ENCODE data around the gene METTL26.
A peak's percentile ranks its signal among the peaks of the same experiment; 100 is the strongest.

METTL26 gene

DNA sequence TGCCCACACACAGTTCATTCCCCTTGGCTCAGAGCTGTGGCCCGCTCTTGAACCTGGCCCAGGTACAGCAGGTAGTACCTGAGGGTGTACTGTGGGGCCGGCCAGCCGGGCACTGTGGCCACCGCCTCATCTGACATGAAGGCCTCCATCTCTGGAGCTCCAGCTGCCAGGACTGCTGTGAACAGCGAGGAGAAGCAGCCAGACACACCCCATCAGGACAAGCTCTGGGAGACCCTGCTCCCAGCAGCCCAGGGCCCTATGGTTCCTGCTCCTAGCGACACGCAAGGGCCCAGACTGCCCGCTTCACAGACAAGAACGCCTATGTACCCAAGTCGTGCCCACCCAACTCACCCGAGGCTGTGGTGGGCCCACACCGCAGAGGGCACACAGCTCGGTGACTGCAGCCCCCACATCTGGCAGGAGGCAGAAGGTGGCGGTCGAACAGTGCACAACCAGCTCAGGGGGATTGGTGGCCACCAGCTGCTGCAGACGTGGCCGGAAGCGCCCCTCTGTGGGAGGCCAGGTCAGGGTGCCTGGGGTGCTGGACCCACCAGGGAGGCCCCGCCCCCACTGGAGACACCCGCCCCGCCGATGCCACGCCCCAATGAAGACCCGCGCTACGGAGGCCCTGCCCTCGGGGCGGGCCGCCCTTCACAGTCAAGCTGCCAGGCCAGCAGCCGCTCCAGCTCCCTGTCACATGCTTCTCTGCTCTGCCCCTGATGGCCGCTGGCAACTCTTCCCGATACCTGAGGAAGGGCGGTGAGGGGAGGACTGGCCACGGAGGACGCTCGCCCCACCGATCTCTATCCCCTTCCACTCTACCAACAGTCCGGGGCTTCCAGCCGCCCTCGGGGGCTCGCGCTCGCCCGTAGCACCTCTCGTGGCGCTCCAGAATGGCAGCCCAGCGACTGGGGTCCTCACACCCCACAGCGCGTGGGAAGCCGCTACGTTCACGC, 43.0 kb upstream of the METTL26 start:
- peak overlapping the region; percentile 77 for H3K4me3 ChIP-seq (ENCODE audit: low read length)
- H3K4me1 ChIP-seq (ENCODE audit: control insufficient read depth, insufficient read depth, low read length): peaks cover 19% of the 10 kb centered on the region
- H3K27me3 ChIP-seq (ENCODE audit: control insufficient read depth, insufficient read depth, low read length): no peaks in the 10 kb centered on the region
- H3K9ac ChIP-seq (ENCODE audit: low read length): no peak overlapping the region
- H3K36me3 ChIP-seq (ENCODE audit: control insufficient read depth, insufficient read depth, low read length): peaks cover 15% of the 10 kb centered on the region
- H3K27ac ChIP-seq (ENCODE audit: low read depth, low read length): peak overlapping the region; percentile 70

DNA sequence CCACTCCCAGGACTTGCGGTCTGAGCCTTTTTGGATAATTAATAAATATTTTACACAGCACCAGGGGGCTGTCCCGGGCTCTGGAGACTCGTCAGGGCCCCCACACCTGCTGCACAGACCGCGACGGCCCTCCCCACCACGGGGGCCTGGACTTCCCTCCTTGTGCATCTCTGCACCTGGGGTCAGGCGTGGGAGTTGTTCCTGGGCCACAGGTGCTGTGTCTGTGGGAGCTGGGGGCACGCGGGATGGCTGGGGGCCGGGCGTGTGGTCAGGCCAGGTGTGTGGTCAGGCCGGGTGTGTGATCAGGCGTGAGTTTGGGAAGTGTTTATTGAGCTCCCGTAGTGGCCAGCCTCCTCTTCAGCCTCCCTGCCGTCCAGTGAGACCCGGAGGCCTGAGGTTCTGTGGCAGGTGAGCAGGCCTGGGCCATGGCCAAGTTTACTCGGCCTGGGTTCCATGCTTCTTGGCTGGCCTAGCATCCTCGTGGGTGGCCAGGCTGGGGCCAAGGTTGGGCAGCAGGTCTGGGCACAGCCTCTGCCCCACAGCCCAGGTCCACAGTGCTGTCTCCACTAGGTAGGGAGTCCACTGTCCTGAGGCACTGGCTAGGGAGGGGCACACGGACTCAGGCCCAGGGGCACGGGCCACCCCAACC, 42.2 kb upstream of the METTL26 start:
- Histone ChIP-seq H3K36me3 (ENCODE audit: control insufficient read depth, insufficient read depth, low read length) (peaks cover 15% of the 10 kb centered on the region), H3K9ac (ENCODE audit: low read length) (no peak overlapping the region), H3K4me1 (ENCODE audit: control insufficient read depth, insufficient read depth, low read length) (peaks cover 16% of the 10 kb centered on the region), H3K27me3 (ENCODE audit: control insufficient read depth, insufficient read depth, low read length) (no peaks in the 10 kb centered on the region), H3K4me3 (ENCODE audit: low read length) (no peak overlapping the region), H3K27ac (ENCODE audit: low read depth, low read length) (no peak overlapping the region)

GRCh38 chr16:677316-678190, 41.4 kb upstream of the METTL26 start:
- no peaks in the 10 kb centered on the region for H3K27me3 ChIP-seq (ENCODE audit: control insufficient read depth, insufficient read depth, low read length)
- H3K4me3 ChIP-seq (ENCODE audit: low read length): no peak overlapping the region
- H3K9ac ChIP-seq (ENCODE audit: low read length): no peak overlapping the region
- peaks cover 14% of the 10 kb centered on the region for H3K4me1 ChIP-seq (ENCODE audit: control insufficient read depth, insufficient read depth, low read length)
- peaks cover 15% of the 10 kb centered on the region for H3K36me3 ChIP-seq (ENCODE audit: control insufficient read depth, insufficient read depth, low read length)
- H3K27ac ChIP-seq (ENCODE audit: low read depth, low read length): no peak overlapping the region

GRCh38 chr16:676913-677312, 40.8 kb upstream of the METTL26 start:
- Histone ChIP-seq H3K4me3 (ENCODE audit: low read length) (no peak overlapping the region), H3K4me1 (ENCODE audit: control insufficient read depth, insufficient read depth, low read length) (peaks cover 14% of the 10 kb centered on the region), H3K27ac (ENCODE audit: low read depth, low read length) (no peak overlapping the region)

DNA sequence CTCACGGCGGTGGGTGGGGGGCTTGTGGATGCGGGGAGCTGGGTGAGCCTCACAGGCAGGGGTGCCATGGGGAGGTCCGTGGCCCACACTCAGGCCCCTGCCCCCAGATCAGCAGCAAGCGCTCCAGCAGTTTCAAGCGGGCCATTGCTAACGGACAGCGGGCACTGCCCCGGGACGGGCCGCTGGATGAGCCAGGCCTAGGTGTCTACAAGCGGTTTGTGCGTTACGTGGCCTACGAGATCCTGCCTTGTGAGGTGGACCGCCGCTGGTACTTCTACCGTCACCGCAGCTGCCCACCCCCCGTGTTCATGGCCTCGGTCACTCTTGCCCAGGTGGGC, 40.4 kb upstream of the METTL26 start:
- Histone ChIP-seq H3K4me3 (ENCODE audit: low read length) (peak overlapping the region; percentile 32), H3K27me3 (ENCODE audit: control insufficient read depth, insufficient read depth, low read length) (no peaks in the 10 kb centered on the region), H3K9ac (ENCODE audit: low read length) (no peak overlapping the region), H3K4me1 (ENCODE audit: control insufficient read depth, insufficient read depth, low read length) (peaks cover 12% of the 10 kb centered on the region), H3K36me3 (ENCODE audit: control insufficient read depth, insufficient read depth, low read length) (peaks cover 10% of the 10 kb centered on the region), H3K27ac (ENCODE audit: low read depth, low read length) (no peak overlapping the region)

More at GRCh38 chr16:676913-677312, 40.8 kb upstream of the METTL26 start:
- H3K9ac ChIP-seq (ENCODE audit: low read length): no peak overlapping the region
- H3K27me3 ChIP-seq (ENCODE audit: control insufficient read depth, insufficient read depth, low read length): no peaks in the 10 kb centered on the region
- H3K36me3 ChIP-seq (ENCODE audit: control insufficient read depth, insufficient read depth, low read length): peaks cover 14% of the 10 kb centered on the region

GRCh38 chr16:675884-676564, 39.9 kb upstream of the METTL26 start:
- H3K27me3 ChIP-seq (ENCODE audit: control insufficient read depth, insufficient read depth, low read length): no peaks in the 10 kb centered on the region
- no peak overlapping the region for H3K9ac ChIP-seq (ENCODE audit: low read length)
- H3K27ac ChIP-seq (ENCODE audit: low read depth, low read length): no peak overlapping the region
- H3K36me3 ChIP-seq (ENCODE audit: control insufficient read depth, insufficient read depth, low read length): peaks cover 9% of the 10 kb centered on the region
- H3K4me3 ChIP-seq (ENCODE audit: low read length): peak overlapping the region; percentile 48
- peaks cover 8% of the 10 kb centered on the region for H3K4me1 ChIP-seq (ENCODE audit: control insufficient read depth, insufficient read depth, low read length)

- H3K27ac ChIP-seq (ENCODE audit: low read depth, low read length): no peak within 1 kb of the TSS
- H3K4me3 ChIP-seq (ENCODE audit: low read length): peak within 1 kb of the TSS; percentile 62
These were observed 39.1 kb upstream of the METTL26 start, which contains the start of gene RHBDL1 for GRCh38 chr16:674968-675883. Gene RHBDL1, plus strand, starts transcription at chr16:675671. Its CDS starts 120 bp downstream, at chr16:675791.

DNA sequence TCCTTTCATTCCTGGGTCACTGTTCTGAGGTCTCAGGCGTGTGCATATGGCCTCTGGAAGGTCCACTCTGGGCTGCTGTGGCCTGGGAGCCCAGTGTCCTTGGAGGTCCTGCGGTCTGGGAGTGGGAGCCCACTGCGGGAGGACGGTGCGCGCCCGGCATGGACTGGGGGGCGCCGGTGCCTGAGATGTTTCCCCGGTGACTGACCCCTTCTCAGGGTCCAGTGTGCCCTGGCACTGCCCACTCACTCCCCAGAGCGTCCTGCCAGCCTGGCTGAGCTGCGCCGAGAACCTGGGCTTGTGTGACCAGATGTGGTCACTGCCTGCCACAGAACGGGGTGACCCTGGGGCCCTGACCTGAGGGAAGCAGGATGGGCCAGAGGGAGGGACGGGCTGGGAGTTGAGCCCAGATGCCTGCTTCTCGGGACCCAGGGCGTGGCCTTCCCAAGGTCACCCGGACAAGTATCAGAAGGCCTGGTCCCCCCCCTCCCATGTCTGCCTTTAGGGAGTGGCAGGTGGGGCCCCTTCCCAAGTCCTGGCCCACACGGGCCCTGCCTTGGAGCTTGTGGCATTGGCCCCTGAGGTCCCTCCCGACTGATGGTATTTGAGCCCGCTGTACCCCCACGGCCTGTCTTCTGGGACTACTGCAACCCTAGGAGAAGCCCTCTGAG, 38.2 kb upstream of the METTL26 start:
- Histone ChIP-seq H3K36me3 (ENCODE audit: control insufficient read depth, insufficient read depth, low read length) (peaks cover 18% of the 10 kb centered on the region), H3K9ac (ENCODE audit: low read length) (no peak overlapping the region), H3K4me3 (ENCODE audit: low read length) (no peak overlapping the region), H3K27me3 (ENCODE audit: control insufficient read depth, insufficient read depth, low read length) (no peaks in the 10 kb centered on the region), H3K4me1 (ENCODE audit: control insufficient read depth, insufficient read depth, low read length) (peaks cover 4% of the 10 kb centered on the region), H3K27ac (ENCODE audit: low read depth, low read length) (no peak overlapping the region)

More at GRCh38 chr16:674968-675883, 39.1 kb upstream of the METTL26 start, which contains the start of gene RHBDL1:
- Histone ChIP-seq H3K9ac (ENCODE audit: low read length) (no peak within 1 kb of the TSS), H3K27me3 (ENCODE audit: control insufficient read depth, insufficient read depth, low read length) (no peaks in the 10 kb centered on the region), H3K4me1 (ENCODE audit: control insufficient read depth, insufficient read depth, low read length) (peaks cover 4% of the 10 kb centered on the region), H3K36me3 (ENCODE audit: control insufficient read depth, insufficient read depth, low read length) (peaks cover 16% of the 10 kb centered on the region)

DNA sequence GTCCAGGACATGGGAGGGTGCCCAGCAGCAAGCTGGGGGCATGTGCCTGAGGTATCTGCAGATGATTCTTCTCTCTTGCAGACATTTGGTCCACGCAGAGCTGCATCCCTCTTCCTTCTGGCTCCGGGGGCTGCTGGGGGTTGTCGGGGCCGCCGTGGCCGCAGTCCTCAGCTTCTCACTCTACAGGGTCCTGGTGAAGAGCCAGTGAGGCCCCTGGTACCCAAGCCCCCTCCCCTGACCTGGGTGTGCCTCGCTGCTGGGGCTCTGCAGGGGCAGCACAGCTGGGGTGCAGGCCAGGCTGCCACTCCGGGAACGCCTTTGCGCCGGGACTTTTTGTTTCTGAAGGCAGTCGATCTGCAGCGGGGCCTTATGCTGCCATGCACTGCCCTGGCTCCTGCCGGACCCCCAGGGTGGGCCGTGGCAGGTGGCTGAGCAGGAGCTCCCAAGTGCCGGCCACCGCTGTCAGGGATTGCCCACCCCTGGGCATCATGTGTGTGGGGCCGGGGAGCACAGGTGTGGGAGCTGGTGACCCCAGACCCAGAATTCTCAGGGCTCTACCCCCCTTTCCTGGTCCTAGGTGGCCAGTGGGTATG, 37.4 kb upstream of the METTL26 start:
- Histone ChIP-seq H3K36me3 (ENCODE audit: control insufficient read depth, insufficient read depth, low read length) (peaks cover 20% of the 10 kb centered on the region), H3K27me3 (ENCODE audit: control insufficient read depth, insufficient read depth, low read length) (no peaks in the 10 kb centered on the region), H3K4me3 (ENCODE audit: low read length) (no peak overlapping the region), H3K27ac (ENCODE audit: low read depth, low read length) (no peak overlapping the region), H3K4me1 (ENCODE audit: control insufficient read depth, insufficient read depth, low read length) (peaks cover 9% of the 10 kb centered on the region), H3K9ac (ENCODE audit: low read length) (no peak overlapping the region)

- Histone ChIP-seq H3K9ac (ENCODE audit: low read length) (no peak overlapping the region), H3K27me3 (ENCODE audit: control insufficient read depth, insufficient read depth, low read length) (no peaks in the 10 kb centered on the region), H3K36me3 (ENCODE audit: control insufficient read depth, insufficient read depth, low read length) (peaks cover 20% of the 10 kb centered on the region), H3K4me1 (ENCODE audit: control insufficient read depth, insufficient read depth, low read length) (peaks cover 9% of the 10 kb centered on the region), H3K27ac (ENCODE audit: low read depth, low read length) (no peak overlapping the region), H3K4me3 (ENCODE audit: low read length) (no peak overlapping the region)
These were observed 36.7 kb upstream of the METTL26 start for GRCh38 chr16:672851-673250.
